Spleen (tissue), 11 donors: ENCODE data around the gene ZDHHC14. TPM values are rescaled to one million over a fixed set of nuclear protein-coding genes. Genes with fewer than 3 reads are reported as not detected.

Experiments
- DNase-seq: peaks from one replicate; pipeline ENCODE4 v3.0.0-alpha.2; 2020
- H3K27ac ChIP-seq, 8 donors: fragments of 200-600 bp; sonication (generic) in 7 of 8; 1 replicate in 4 of 8; 2 replicates in 4 of 8; pipeline versions ENCODE4 v1.5.0 to v1.8.0; 2016 to 2021; ENCODE audit warnings: inconsistent platforms in 4 of 8, mild to moderate bottlenecking in 4 of 8, moderate library complexity in 1 of 8
- H3K27me3 ChIP-seq, 7 donors: fragments of 200-600 bp; sonication (generic) in 6 of 7; replicated peaks in 1 of 7; 1 replicate in 4 of 7; 2 replicates in 3 of 7; pipeline versions ENCODE4 v1.5.0 to v1.8.0; 2016 to 2021; ENCODE audit warnings: inconsistent platforms in 3 of 7, mild to moderate bottlenecking in 1 of 7
- H3K36me3 ChIP-seq, 6 donors: fragments of 200-600 bp; sonication (generic) in 5 of 6; 1 replicate in 4 of 6; 2 replicates in 2 of 6; pipeline versions ENCODE4 v1.5.0 to v1.8.0; 2016 to 2021; ENCODE audit warnings: inconsistent platforms in 2 of 6
- H3K4me1 ChIP-seq, 6 donors: fragments of 200-600 bp; sonication (generic) in 5 of 6; 1 replicate in 3 of 6; 2 replicates in 3 of 6; pipeline versions ENCODE4 v1.5.0 to v1.8.0; 2016 to 2021; ENCODE audit warnings: inconsistent platforms in 3 of 6
- H3K4me3 ChIP-seq, 8 donors: fragments of 200-600 bp; sonication (generic) in 7 of 8; 1 replicate in 4 of 8; 2 replicates in 4 of 8; pipeline versions ENCODE4 v1.5.0 to v1.8.0; 2016 to 2021; ENCODE audit warnings: inconsistent platforms in 4 of 8, mild to moderate bottlenecking in 4 of 8, moderate library complexity in 2 of 8
- H3K9me3 ChIP-seq, 8 donors: fragments of 200-600 bp; sonication (generic) in 7 of 8; 1 replicate in 4 of 8; 2 replicates in 4 of 8; pipeline versions ENCODE4 v1.5.0 to v1.8.0; 2016 to 2021; ENCODE audit warnings: inconsistent platforms in 4 of 8
- POLR2A ChIP-seq, 3 donors: fragments of 450-650 bp; IDR thresholded peaks; one replicate each; pipeline ENCODE4 v1.5.1; 2017; ENCODE audit warnings: antibody characterized with exemption in 3 of 3, mild to moderate bottlenecking in 1 of 3
- POLR2AphosphoS5 ChIP-seq, 3 donors: sonication (generic); formaldehyde crosslinking; IDR thresholded peaks; one replicate each; pipeline ENCODE4 v1.5.1; 2017; ENCODE audit warnings: antibody characterized with exemption in 3 of 3
- WGBS, 5 donors: extraction: QIAGEN DNeasy Blood & Tissue Kit in 3 of 5; methylation state at CpG; one replicate each; pipeline versions ENCODE4 v1.1.5 to v1.1.7; 2013 to 2018; 5-methylcytosine and 5-hydroxymethylcytosine counted together
- intact Hi-C: fragments of 100-400 bp; cut with DNase I; formaldehyde crosslinking; loops from one replicate; pipeline ENCODE4 v1.15.0; 2023; ENCODE audit warnings: low total_unique reads
- polyA plus RNA-seq, 3 donors: library from polyadenylated mRNA; stranded (reverse); fragments of 200-250 nt; gene quantifications; one replicate each; pipeline ENCODE4 v1.2.1, GENCODE V29; 2013
- total RNA-seq, 7 donors: library from RNA; depleted of rRNA in 3 of 7; stranded (reverse); fragments of >200 nt in 3 of 7; fragmentation: NEBNext Ultra II Directional in 4 of 7; extraction: Animal tissue kit (Norgen Biotek cat#: 25700) in 4 of 7; gene quantifications; one replicate each; pipeline versions ENCODE4 v1.1.0 to v1.2.1, GENCODE V29; 2016 to 2021
- TF ChIP-seq, protein P1 (sequence below), 11 experiments: fragments of 200-600 bp in 7 of 11; fragments of 450-650 bp in 4 of 11; sonication (generic) in 4 of 11; IDR thresholded peaks in 8 of 11; conservative IDR thresholded peaks in 3 of 11; 1 replicate in 7 of 11; 2 replicates in 4 of 11; pipeline versions ENCODE4 v1.4.0 to v1.8.0; 2016 to 2021; ENCODE audit warnings: antibody characterized with exemption in 11 of 11, inconsistent platforms in 4 of 11, mild to moderate bottlenecking in 1 of 11
- donor health status: healthy with polysubstance abuse.
- donor health status: DM: no; HTN: no; CAD: no; lungs with moderate emphysema.
- donor health status: DM: no; HTN: no; CAD: no.
- donor health status: Bipolar disorder and iron deficiency.
- donor health status: healthy.
- donor health status: DM: no; HTN: no; CAD: no.
- donor health status: DM: yes; HTN: yes; CAD: no.

The ZDHHC14 gene
- total and polyA plus RNA-seq, 10 donors: 7.8 to 18.2 (median 11.7) TPM

DNA sequence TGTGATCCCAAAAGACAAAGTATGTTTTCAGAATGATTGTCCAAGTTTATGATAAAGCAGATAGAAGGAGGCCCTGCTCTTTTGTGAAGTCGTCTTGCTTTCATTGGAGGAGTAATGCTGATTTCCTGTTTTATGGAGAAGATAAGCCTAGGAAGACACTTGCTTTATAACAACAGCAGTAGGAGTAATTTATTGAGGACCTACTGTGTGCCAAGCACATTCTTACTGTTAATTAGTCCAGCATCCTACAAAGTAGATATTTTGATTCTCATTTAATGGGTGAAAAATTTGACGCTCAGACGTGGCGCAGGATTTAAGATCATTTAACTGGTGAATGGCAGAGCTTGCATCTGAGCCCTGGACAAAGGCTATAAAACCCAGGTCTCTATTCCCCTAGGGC, 87.6 kb downstream of the ZDHHC14 start:
- no peaks in the 10 kb centered on the region for H3K9me3 ChIP-seq
- H3K36me3 ChIP-seq: no peaks in the 10 kb centered on the region
- intact Hi-C loops: no loop called here
- no peak overlapping the region for H3K4me3 ChIP-seq
- no peaks in the 10 kb centered on the region for H3K27me3 ChIP-seq
- TF ChIP-seq, protein P1, sequence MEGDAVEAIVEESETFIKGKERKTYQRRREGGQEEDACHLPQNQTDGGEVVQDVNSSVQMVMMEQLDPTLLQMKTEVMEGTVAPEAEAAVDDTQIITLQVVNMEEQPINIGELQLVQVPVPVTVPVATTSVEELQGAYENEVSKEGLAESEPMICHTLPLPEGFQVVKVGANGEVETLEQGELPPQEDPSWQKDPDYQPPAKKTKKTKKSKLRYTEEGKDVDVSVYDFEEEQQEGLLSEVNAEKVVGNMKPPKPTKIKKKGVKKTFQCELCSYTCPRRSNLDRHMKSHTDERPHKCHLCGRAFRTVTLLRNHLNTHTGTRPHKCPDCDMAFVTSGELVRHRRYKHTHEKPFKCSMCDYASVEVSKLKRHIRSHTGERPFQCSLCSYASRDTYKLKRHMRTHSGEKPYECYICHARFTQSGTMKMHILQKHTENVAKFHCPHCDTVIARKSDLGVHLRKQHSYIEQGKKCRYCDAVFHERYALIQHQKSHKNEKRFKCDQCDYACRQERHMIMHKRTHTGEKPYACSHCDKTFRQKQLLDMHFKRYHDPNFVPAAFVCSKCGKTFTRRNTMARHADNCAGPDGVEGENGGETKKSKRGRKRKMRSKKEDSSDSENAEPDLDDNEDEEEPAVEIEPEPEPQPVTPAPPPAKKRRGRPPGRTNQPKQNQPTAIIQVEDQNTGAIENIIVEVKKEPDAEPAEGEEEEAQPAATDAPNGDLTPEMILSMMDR (IDR thresholded peaks at IDR 0.05 in 8 of 11, conservative IDR thresholded peaks at IDR 0.05 in 3 of 11): no peak
- no peak for TF ChIP-seq POLR2AphosphoS5 (IDR thresholded peaks at IDR 0.05)
- TF ChIP-seq POLR2A (IDR thresholded peaks at IDR 0.05): no peak
- H3K4me1 ChIP-seq: peaks cover 0 to 19% (median 0%) of the 10 kb centered on the region in 6 donors
- no peak for DNase-seq
- 66 to 88% (median 74%) methylated on average over 4 of the region's 4 CpGs for WGBS, 5 donors
- no peak overlapping the region for H3K27ac ChIP-seq

- Histone ChIP-seq H3K9me3 (no peaks in the 10 kb centered on the region), H3K27me3 (no peaks in the 10 kb centered on the region), H3K27ac (no peak overlapping the region), H3K4me3 (no peak overlapping the region), H3K36me3 (no peaks in the 10 kb centered on the region), H3K4me1 (peaks cover 0 to 11% (median 0%) of the 10 kb centered on the region in 6 donors)
- DNase-seq: no peak
- TF ChIP-seq POLR2AphosphoS5 (IDR thresholded peaks at IDR 0.05) (no peak), POLR2A (IDR thresholded peaks at IDR 0.05) (no peak)
- TF ChIP-seq, protein P1 (IDR thresholded peaks at IDR 0.05 in 8 of 11, conservative IDR thresholded peaks at IDR 0.05 in 3 of 11): no peak
- intact Hi-C loops: no loop called here
- whole genome bisulfite sequencing, 5 donors: 65 to 92% (median 83%) methylated on average over 4 to 5 of the region's 5 CpGs
Observed at GRCh38 chr6:157469378-157469777, 88.4 kb downstream of the ZDHHC14 start.

GRCh38 chr6:157471077-157471686, 90.2 kb downstream of the ZDHHC14 start:
- H3K36me3 ChIP-seq: no peaks in the 10 kb centered on the region
- no peaks in the 10 kb centered on the region for H3K27me3 ChIP-seq
- H3K4me3 ChIP-seq: no peak overlapping the region
- WGBS, 5 donors: 94 to 97% (median 96%) methylated on average over 20 to 24 of the region's 24 CpGs
- no peaks in the 10 kb centered on the region for H3K4me1 ChIP-seq
- intact Hi-C loops: no loop called here
- H3K9me3 ChIP-seq: no peaks in the 10 kb centered on the region
- TF ChIP-seq, protein P1 (IDR thresholded peaks at IDR 0.05 in 8 of 11, conservative IDR thresholded peaks at IDR 0.05 in 3 of 11): no peak
- TF ChIP-seq POLR2A (IDR thresholded peaks at IDR 0.05) (no peak), POLR2AphosphoS5 (IDR thresholded peaks at IDR 0.05) (no peak)
- H3K27ac ChIP-seq: no peak overlapping the region
- DNase-seq: no peak

GRCh38 chr6:157471895-157472686, 91.1 kb downstream of the ZDHHC14 start:
- no peak overlapping the region for H3K27ac ChIP-seq
- no peaks in the 10 kb centered on the region for H3K4me1 ChIP-seq
- H3K9me3 ChIP-seq: no peaks in the 10 kb centered on the region
- no peaks in the 10 kb centered on the region for H3K36me3 ChIP-seq
- TF ChIP-seq, protein P1 (IDR thresholded peaks at IDR 0.05 in 8 of 11, conservative IDR thresholded peaks at IDR 0.05 in 3 of 11): no peak
- no peak for TF ChIP-seq POLR2A (IDR thresholded peaks at IDR 0.05)
- no peak for TF ChIP-seq POLR2AphosphoS5 (IDR thresholded peaks at IDR 0.05)
- intact Hi-C loops: no loop called here
- H3K27me3 ChIP-seq: no peaks in the 10 kb centered on the region
- H3K4me3 ChIP-seq: no peak overlapping the region
- DNase-seq: no peak
- WGBS, 5 donors: 88 to 94% (median 91%) methylated on average over 13 to 17 of the region's 17 CpGs
